ENCODE results near the gene SP4. TPM values are rescaled to one million over a fixed set of nuclear protein-coding genes. Genes with fewer than 3 reads are reported as not detected.

Gene SP4
- total RNA-seq, 1 experiment from 2014 or later = 9.3 TPM

DNA sequence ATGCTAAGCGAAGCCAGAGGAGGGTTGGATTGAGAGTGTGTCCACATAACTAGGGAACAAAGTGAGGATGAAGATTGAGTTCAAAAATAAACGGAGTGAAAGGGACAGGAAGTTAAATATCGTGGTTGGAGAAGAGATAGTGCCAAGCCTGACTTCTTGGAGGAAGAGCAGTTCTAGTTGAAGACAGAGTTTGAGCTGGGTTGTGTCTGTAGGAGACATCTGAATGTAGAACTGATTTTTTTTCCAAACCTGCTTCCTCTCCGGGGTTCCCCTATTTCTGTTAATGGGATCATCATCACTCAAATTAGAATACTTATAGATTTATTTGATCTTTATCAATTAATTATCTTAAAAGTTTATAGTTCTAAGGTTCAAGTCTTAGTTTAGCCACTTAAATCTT lies 35.6 kb downstream of the SP4 start:
- Histone ChIP-seq H3K27ac (ENCODE audit: low read depth, low read length, poor library complexity, severe bottlenecking) (no peak overlapping the region), H3K9me3 (ENCODE audit: low read depth, low read length, poor library complexity, severe bottlenecking) (no peaks in the 10 kb centered on the region), H3K4me1 (ENCODE audit: insufficient read depth, low read length, poor library complexity, severe bottlenecking) (no peaks in the 10 kb centered on the region), H3K27me3 (replicated peaks; ENCODE audit: insufficient read depth, low read depth, low read length, poor library complexity) (no peaks in the 10 kb centered on the region), H3K4me3 (ENCODE audit: low read depth, low read length, poor library complexity, severe bottlenecking) (no peak overlapping the region), H3K36me3 (ENCODE audit: insufficient read depth, low read length, poor library complexity, severe bottlenecking) (no peaks in the 10 kb centered on the region)
- no TSS peak for BruUV-seq (replicated peaks)
- no peak for DNase-seq (ENCODE audit: low spot score)
- TF ChIP-seq, protein P1, sequence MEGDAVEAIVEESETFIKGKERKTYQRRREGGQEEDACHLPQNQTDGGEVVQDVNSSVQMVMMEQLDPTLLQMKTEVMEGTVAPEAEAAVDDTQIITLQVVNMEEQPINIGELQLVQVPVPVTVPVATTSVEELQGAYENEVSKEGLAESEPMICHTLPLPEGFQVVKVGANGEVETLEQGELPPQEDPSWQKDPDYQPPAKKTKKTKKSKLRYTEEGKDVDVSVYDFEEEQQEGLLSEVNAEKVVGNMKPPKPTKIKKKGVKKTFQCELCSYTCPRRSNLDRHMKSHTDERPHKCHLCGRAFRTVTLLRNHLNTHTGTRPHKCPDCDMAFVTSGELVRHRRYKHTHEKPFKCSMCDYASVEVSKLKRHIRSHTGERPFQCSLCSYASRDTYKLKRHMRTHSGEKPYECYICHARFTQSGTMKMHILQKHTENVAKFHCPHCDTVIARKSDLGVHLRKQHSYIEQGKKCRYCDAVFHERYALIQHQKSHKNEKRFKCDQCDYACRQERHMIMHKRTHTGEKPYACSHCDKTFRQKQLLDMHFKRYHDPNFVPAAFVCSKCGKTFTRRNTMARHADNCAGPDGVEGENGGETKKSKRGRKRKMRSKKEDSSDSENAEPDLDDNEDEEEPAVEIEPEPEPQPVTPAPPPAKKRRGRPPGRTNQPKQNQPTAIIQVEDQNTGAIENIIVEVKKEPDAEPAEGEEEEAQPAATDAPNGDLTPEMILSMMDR (conservative IDR thresholded peaks at IDR 0.05; ENCODE audit: low read depth, low read length) = no peak
- TF ChIP-seq EZH2 (IDR thresholded peaks at IDR 0.05; ENCODE audit: borderline replicate concordance, low read depth, low read length, poor library complexity, severe bottlenecking) = no peak
- intact Hi-C loops (cut with micrococcal nuclease; ENCODE audit: unreplicated experiment) = no loop called here
- ChIA-PET POLR2A (ENCODE audit: low non-redundant PET) (no interaction called here), CTCF (no interaction called here)

- intact Hi-C loops (cut with micrococcal nuclease; ENCODE audit: unreplicated experiment) = no loop called here
- no peak overlapping the region for H3K27ac ChIP-seq (ENCODE audit: low read depth, low read length, poor library complexity, severe bottlenecking)
- no peaks in the 10 kb centered on the region for H3K9me3 ChIP-seq (ENCODE audit: low read depth, low read length, poor library complexity, severe bottlenecking)
- H3K4me1 ChIP-seq (ENCODE audit: insufficient read depth, low read length, poor library complexity, severe bottlenecking) = no peaks in the 10 kb centered on the region
- BruUV-seq (replicated peaks) = no TSS peak
- no peaks in the 10 kb centered on the region for H3K36me3 ChIP-seq (ENCODE audit: insufficient read depth, low read length, poor library complexity, severe bottlenecking)
- POLR2A ChIA-PET (ENCODE audit: low non-redundant PET) = no interaction called here
- H3K4me3 ChIP-seq (ENCODE audit: low read depth, low read length, poor library complexity, severe bottlenecking) = no peak overlapping the region
- H3K27me3 ChIP-seq (replicated peaks; ENCODE audit: insufficient read depth, low read depth, low read length, poor library complexity) = no peaks in the 10 kb centered on the region
- TF ChIP-seq, protein P1 (conservative IDR thresholded peaks at IDR 0.05; ENCODE audit: low read depth, low read length) = no peak
- no peak for TF ChIP-seq EZH2 (IDR thresholded peaks at IDR 0.05; ENCODE audit: borderline replicate concordance, low read depth, low read length, poor library complexity, severe bottlenecking)
- CTCF ChIA-PET = no interaction called here
- DNase-seq (ENCODE audit: low spot score) = no peak
Measured at GRCh38 chr7:21468969-21469368, 41.1 kb downstream of the SP4 start.

DNA sequence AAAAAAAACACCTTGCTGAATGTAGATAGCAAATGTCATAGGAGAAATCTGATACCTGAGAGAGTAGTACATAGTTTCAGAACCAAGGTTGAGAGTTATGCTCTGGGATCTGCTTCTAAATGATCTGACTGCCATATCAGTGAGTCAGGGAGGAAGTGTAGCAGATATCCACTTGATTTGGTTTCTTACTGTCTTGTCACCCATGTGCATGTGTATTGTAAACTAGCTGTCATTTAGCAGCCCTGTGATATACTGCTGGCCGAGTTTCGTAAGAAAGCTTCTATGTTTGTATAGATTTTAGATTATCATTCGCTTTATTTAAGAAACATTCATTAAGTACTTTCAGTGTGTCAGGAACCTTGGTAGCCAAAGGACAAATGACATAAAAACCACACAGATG lies 42.0 kb downstream of the SP4 start:
- ChIA-PET POLR2A (ENCODE audit: low non-redundant PET) (no interaction called here), CTCF (interaction anchor here (0.7 kb wide), 1 partner anchor 694 kb away, joined by 6 read pairs; no protein-coding TSS in a partner anchor)
- no peak for DNase-seq (ENCODE audit: low spot score)
- TF ChIP-seq, protein P1 (conservative IDR thresholded peaks at IDR 0.05; ENCODE audit: low read depth, low read length) = no peak
- no peak for TF ChIP-seq EZH2 (IDR thresholded peaks at IDR 0.05; ENCODE audit: borderline replicate concordance, low read depth, low read length, poor library complexity, severe bottlenecking)
- Histone ChIP-seq H3K27ac (ENCODE audit: low read depth, low read length, poor library complexity, severe bottlenecking) (no peak overlapping the region), H3K27me3 (replicated peaks; ENCODE audit: insufficient read depth, low read depth, low read length, poor library complexity) (no peaks in the 10 kb centered on the region), H3K9me3 (ENCODE audit: low read depth, low read length, poor library complexity, severe bottlenecking) (no peaks in the 10 kb centered on the region), H3K36me3 (ENCODE audit: insufficient read depth, low read length, poor library complexity, severe bottlenecking) (no peaks in the 10 kb centered on the region), H3K4me3 (ENCODE audit: low read depth, low read length, poor library complexity, severe bottlenecking) (no peak overlapping the region), H3K4me1 (ENCODE audit: insufficient read depth, low read length, poor library complexity, severe bottlenecking) (no peaks in the 10 kb centered on the region)
- BruUV-seq (replicated peaks) = no TSS peak
- intact Hi-C loops (cut with micrococcal nuclease; ENCODE audit: unreplicated experiment) = no loop called here
